ENCODE measurements around the gene GLDN. TPM values are rescaled to one million over a fixed set of nuclear protein-coding genes. Genes with fewer than 3 reads are reported as not detected.

Gene GLDN
- total and polyA plus RNA-seq, 8 donors: 0.23 to 16.8 (median 0.68) TPM; not detected in 2

DNA sequence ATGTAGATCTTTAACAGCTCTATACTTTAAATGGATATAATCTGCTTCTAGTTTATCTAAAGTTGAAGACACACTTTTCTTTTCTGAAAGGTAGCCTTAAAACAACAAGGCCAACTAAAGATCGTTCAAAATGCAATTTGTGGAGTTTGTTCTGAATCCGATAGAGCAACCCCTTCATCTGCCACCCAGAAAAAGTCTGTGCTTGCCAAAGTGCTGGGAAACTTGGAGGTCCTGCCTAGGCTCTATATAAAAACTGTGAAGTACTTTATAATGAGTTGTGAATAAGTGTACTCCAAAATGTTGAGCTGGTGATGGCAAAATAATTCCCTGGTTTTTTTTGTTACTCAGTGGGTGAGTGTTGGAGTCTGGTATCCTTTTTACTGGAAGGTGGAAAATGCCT is 12.5 kb downstream of the GLDN start:
- H3K27ac ChIP-seq: no peak overlapping the region
- H3K9me3 ChIP-seq: no peaks in the 10 kb centered on the region
- WGBS, 2 donors: 9 to 24% methylated on average over 2 of the region's 2 CpGs
- no peak overlapping the region for H3K4me3 ChIP-seq
- ATAC-seq (no peak), DNase-seq (no peak), FAIRE-seq (no peak)
- H3K4me1 ChIP-seq: peaks cover 0 to 6% (median 3%) of the 10 kb centered on the region in 3 donors
- TF ChIP-seq CTCF (IDR thresholded peaks at IDR 0.05): no peak
- intact Hi-C loops (cut with DNase I): no loop called here
- H3K27me3 ChIP-seq: no peaks in the 10 kb centered on the region
- no peaks in the 10 kb centered on the region for H3K36me3 ChIP-seq

DNA sequence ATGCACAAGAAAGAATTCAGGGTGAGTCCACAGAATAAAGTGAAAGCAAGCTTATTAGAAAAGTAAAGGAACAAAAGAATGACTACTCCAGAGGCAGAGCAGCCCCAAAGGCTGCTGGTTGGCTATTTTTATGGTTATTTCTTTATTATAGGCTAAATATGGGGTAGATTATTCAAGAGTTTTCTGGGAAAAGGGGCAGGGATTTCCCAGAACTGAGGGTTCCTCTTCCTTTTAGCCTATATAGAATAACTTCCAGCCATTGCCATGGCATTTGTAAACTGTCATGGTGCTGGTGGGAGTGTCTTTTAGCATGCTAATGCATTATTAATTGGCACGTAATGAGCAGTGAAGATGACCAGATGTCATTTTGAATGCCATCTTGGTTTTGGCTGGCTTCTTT is 13.6 kb downstream of the GLDN start:
- intact Hi-C loops (cut with DNase I): no loop called here
- no peak for TF ChIP-seq CTCF (IDR thresholded peaks at IDR 0.05)
- Histone ChIP-seq H3K27ac (no peak overlapping the region), H3K4me1 (peaks cover 0 to 6% (median 3%) of the 10 kb centered on the region in 3 donors), H3K36me3 (no peaks in the 10 kb centered on the region), H3K9me3 (no peaks in the 10 kb centered on the region), H3K4me3 (no peak overlapping the region), H3K27me3 (no peaks in the 10 kb centered on the region)
- DNase-seq: no peak
- ATAC-seq: no peak
- 92 to 94% methylated on average over 1 of the region's 1 CpG for WGBS, 2 donors
- FAIRE-seq: no peak

DNA sequence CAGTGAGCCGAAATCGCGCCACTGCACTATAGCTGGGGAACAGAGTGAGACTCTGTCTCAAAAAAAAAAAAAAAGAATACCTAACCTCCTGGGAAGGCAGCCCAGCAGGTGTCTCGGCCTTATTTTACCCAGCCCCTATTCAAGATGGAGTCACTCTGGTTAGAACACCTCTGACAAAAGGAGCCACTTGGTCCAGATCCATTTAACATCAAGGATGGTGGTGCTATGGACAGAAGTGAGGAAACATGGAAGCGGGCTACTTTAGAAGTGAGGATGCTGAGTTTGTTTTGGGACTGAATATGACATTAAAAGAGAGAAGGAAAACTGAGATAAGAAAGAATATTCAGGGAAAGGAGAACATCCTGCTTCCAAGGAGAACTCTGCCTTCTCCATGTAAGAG is 14.7 kb downstream of the GLDN start:
- intact Hi-C loops (cut with DNase I): no loop called here

GRCh38 chr15:51356983-51357382 is 15.5 kb downstream of the GLDN start:
- no peak for ATAC-seq

More for the DNA sequence above, 14.7 kb downstream of the GLDN start:
- DNase-seq (no peak), FAIRE-seq (no peak), ATAC-seq (no peak)
- WGBS, 2 donors: 96 to 98% methylated on average over 5 of the region's 5 CpGs
- no peak for TF ChIP-seq CTCF (IDR thresholded peaks at IDR 0.05)
- Histone ChIP-seq H3K9me3 (no peaks in the 10 kb centered on the region), H3K27ac (no peak overlapping the region), H3K27me3 (no peaks in the 10 kb centered on the region), H3K4me1 (peaks cover 0 to 6% (median 3%) of the 10 kb centered on the region in 3 donors), H3K4me3 (no peak overlapping the region), H3K36me3 (no peaks in the 10 kb centered on the region)

More at GRCh38 chr15:51356983-51357382, 15.5 kb downstream of the GLDN start:
- intact Hi-C loops (cut with DNase I): no loop called here
- TF ChIP-seq CTCF (IDR thresholded peaks at IDR 0.05): no peak
- H3K4me1 ChIP-seq: peaks cover 0 to 6% (median 3%) of the 10 kb centered on the region in 3 donors
- no peak overlapping the region for H3K27ac ChIP-seq
- H3K36me3 ChIP-seq: no peaks in the 10 kb centered on the region
- no peaks in the 10 kb centered on the region for H3K27me3 ChIP-seq
- H3K4me3 ChIP-seq: no peak overlapping the region
- no peaks in the 10 kb centered on the region for H3K9me3 ChIP-seq
- DNase-seq: no peak
- FAIRE-seq: no peak
- WGBS, 2 donors: 94 to 97% methylated on average over 6 of the region's 6 CpGs

Data from pancreas (tissue), 10 donors.